NB4 (cell line): ENCODE data around the gene CALML6.

Source experiments
- CTCF ChIP-seq: IDR thresholded peaks from one replicate; pipeline ENCODE4 v1.5.1; 2012; ENCODE audit warnings: low read depth, low read length
- MAX ChIP-seq: IDR thresholded peaks from 2 replicates; pipeline ENCODE4 v1.6.1; 2011; ENCODE audit warnings: low read depth, low read length
- MYC ChIP-seq: IDR thresholded peaks from 2 replicates; pipeline ENCODE4 v1.6.1; 2011; ENCODE audit warnings: low read depth, low read length
- POLR2A ChIP-seq: IDR thresholded peaks from 2 replicates; pipeline ENCODE4 v1.6.1; 2011; ENCODE audit warnings: mild to moderate bottlenecking; ENCODE audit not compliant: insufficient read length; ENCODE audit errors: extremely low read depth

GRCh38 chr1:1908506-1908791 lies 6.6 kb upstream of the CALML6 start:
- no peak for TF ChIP-seq CTCF
- no peak for TF ChIP-seq POLR2A
- no peak for TF ChIP-seq MAX
- no peak for TF ChIP-seq MYC
